NCI-H2171 (cell line): ENCODE results near the gene ATP1B4.
"Not testable (repeated sequence)": the region's sequence is repeated elsewhere in the genome, so short reads cannot be mapped to it uniquely, and the experiment has no call there.

Experiments used
- DNase-seq: peaks from one replicate; lab custom pipeline; 2025; lab: John Stamatoyannopoulos, UW

Gene ATP1B4

DNA sequence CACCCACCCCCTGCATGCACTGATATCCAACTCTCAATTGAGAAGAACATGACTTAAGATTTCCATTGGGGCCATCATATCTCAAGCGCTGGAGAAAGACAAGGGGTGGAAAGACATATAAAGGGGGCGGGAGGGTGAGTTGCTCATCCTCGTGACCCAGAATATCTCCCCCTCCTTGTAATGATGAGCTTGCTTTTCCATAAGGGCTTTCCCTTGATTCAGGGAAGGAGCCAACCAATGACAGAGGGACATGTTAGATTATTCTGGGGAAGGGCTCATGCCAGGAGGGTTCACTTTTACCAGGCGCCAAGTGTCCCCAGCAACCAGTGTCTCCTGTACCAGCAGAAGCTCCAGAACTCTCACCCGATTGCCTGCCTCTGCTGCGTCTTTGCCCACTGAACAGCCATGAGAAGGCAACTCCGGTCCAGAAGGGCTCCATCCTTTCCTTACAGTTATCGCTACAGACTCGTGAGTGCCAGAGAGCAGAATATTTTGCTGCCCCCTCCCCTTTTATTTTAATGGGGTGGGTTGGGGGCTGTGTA lies at the start of gene ATP1B4:
TSS of gene ATP1B4 (plus strand) at position 326 of the 542 bp plus-strand sequence. CDS start at position 406, 80 bp downstream.
- no peak for DNase-seq

DNA sequence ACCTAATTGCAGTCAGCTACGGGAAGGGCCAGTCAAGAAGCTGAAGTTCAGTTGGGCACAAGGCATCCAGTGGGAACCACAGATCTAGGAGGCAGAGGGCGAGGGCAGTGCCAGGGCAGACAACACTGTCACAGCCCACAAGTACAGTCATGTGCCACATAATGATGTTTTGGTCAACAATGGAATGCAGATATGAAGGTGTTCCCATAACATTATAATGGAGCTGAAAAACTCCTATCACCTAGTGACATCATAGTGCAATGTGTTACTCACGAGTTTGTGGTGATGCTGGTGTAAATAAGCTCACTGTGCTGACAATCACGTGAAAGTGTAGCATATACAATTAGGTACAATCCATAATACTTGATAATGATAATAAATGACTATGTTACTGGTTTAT lies 46.1 kb upstream of the ATP1B4 start:
- no peak for DNase-seq

DNA sequence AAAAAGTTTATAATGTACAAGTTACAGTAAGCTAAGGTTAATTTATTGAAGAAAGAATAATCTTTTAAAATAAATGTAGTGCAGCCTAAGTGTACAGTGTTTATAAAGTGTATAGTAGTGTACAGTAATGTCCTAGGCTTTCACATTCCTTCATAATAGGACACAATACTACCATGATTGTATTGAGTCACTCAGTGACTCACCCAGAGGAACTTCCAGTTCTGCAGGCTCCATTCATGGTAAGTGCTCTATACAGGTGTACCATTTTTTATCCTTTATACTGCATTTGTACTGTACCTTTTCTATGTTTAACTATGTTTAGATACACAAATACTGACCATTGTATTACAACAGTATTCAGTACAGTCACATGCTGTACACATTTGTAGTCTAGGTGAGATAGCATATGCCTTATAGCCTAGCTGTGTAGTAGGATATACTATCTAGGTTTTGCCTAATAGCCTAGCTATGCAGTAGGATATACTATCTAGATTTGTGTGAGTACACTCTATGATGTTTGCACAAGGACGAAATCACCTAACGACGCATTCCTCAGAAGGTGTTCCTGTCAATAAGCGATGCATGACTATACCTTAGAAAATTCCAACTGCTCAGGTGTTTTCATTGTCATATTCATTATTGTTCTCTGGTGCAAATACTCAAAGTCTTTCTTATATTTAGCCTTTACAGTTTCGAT lies 45.2 kb upstream of the ATP1B4 start:
- DNase-seq, result no peak

DNA sequence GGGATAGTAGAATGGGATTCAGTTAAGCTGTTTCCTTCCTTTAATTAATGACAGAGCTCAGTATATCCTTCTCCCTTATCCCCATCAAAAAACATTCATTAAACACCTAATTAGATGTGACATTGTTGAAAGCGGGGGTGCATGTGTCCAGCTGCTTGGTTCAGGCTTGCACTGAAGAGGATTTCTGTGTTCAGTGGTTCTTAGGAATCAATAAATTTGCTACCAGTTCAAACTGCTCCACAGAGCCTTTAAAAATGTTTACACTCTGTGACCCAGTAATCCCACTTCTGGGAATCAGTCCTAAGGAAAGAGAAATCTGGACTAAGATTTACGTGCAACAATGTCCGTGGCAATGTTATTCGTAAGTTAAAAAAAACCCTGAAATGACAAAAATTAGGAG lies 43.5 kb upstream of the ATP1B4 start:
- no peak for DNase-seq

DNA sequence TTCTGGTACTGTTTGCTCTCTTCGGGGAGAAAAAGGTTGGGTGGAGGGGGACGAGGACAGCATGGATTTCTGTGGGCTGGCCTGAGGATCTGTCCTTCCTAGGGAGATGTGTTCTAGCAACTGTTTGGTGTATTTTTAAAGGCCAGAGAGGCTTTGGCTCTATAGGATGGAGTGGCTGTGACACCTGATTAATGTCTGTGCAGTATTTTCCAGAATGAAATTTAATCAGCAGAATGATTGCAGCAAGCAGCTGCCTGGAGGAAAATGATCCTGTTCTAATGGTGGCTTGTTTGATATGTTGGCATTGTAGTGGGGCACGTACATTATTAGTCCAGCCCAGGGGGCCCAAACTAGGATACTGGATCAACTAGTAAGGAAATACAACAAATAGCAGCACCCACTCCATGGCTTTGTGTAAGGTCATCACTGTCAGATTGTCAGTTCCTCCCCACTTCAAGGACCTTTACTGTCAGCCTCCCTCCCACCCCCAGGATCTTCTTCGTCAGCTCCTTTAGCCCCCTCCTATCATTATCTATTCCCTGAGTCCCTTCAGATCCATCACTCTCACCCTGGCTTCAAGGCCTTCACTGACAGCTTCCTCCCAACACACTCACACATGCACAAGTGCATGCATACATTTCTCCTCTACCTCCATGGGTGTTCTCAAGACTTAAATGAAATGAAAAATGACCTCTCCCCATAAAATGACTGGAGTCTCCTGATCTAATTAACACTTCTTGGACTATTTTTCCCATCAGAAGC lies 40.2 kb upstream of the ATP1B4 start:
- DNase-seq, result no peak

DNA sequence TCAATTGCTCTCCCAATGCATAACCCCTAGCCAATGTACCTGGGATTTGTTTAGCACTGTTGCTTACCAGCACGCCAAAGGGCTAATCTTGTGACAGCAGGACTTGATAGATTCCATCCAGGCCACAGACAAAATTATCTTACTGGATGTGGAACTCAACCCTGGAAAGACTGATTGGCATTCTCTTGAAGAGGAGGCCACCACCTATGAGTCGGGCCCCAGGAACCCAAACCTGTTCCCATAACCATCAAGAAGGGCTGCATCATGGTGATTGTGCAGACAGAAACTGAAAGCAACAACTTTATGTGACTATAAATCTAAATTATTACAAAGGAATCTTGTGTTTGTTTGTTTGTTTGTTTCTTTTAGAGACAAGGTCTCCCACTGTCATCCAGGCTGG lies 30.8 kb upstream of the ATP1B4 start:
- DNase-seq, result no peak

DNA sequence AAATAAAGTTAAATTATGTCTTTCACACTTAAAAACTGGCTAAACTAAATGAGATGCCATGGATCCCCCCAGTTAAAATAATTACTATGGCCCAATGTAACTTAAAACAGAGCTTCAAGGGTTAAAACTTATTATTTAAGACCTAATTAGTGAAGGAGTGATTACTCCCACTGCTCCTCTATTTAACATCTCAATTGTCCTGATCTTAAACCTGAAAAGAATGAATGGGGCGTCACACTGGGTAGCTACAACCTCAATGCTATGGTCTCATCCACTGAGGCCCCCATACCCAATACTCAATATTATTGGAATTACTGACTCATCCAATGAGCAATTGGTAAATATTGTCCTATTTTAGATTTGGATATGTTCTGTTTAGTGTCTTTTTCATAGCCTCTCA lies 29.5 kb upstream of the ATP1B4 start:
- no peak for DNase-seq

DNA sequence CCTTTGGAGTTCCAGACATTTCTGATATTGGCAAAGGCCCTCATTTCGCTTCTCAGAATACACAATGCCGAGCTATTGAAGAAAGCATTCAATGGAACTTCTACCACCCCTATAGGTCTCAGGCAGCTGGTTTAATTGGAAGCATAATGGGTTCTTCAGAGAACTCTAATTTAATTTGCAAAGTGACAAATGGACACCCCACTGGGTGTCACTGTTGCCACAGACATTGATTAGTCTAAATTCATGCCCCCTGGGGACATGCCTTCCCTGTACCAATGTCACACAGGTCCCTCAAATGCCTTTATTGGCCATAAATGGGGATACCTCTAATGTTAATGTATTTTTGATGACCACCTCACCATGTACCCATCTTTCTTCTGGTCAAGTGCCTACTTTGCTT lies 27.7 kb upstream of the ATP1B4 start:
- DNase-seq, result no peak

DNA sequence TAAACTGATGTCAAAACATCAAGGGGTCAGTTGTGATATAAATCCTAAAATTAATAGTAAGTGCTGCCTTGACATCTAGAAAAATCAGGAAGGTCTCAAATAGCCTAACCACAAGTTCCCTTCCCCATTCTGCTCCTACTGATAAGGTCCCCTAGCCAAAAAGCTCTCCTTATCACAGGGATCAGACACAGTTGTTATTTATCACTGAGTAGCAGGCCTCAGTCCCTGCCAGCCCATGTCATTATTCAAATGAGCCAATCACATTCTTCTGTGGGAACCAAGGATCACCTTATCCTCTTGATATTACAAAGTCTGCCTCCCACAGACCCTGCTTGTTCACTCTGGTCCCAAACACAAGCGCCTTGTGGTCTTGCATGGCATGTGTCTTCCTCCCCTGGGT lies 27.3 kb upstream of the ATP1B4 start:
- no peak for DNase-seq

DNA sequence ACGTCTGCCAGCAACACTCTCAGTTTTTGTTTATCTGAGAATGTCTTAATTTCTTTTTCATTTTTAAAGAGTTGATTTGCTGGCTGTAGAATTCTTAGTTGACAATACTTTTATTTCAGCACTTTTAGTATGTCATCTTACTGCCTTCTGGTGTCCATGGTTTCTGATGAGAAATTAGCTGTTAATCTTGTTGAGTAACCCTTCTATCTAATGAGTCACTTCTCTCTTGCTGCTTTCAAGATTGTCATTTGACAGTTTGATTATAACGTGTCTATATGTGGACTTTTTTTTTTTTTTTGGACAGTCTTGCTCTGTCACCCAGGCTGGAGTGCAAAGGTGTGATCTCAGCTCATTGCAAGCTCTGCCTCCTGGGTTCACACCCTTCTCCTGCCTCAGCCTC lies 26.6 kb upstream of the ATP1B4 start:
- no peak for DNase-seq

DNA sequence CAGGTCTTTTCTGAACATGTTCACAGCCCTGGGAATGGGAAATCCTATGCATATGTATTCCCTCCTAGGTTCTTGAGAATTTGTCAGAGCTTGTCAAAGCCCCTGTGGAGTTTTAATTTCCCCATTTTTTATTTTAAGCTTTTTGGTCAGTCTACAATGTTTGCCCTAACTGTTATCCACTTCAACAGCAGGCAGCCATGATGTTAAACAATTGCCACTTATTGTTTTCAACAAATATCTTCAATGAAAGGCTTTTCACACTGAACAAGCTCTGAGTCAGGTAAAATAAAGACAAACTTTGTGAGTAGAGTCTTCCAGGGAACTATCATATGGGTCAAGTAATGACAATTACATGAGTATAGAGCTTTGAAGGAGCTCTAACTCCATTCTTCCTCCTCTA lies 25.0 kb upstream of the ATP1B4 start:
- DNase-seq, result no peak

DNA sequence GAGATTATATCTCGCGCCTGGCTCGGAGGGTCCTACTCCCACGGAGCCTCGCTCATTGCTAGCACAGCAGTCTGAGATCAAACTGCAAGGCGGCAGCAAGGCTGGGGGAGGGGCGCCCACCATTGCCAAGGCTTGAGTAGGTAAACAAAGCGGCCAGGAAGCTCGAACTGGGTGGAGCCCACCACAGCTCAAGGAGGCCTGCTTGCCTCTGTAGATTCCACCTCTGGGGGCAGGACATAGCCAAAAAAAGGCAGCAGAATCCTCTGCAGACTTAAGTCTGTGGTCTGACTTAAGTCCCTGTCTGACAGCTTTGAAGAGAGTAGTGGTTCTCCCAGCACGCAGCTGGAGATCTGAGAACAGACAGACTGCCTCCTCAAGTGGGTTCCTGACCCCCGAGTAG lies 17.3 kb upstream of the ATP1B4 start:
- not testable (repeated sequence) for DNase-seq

DNA sequence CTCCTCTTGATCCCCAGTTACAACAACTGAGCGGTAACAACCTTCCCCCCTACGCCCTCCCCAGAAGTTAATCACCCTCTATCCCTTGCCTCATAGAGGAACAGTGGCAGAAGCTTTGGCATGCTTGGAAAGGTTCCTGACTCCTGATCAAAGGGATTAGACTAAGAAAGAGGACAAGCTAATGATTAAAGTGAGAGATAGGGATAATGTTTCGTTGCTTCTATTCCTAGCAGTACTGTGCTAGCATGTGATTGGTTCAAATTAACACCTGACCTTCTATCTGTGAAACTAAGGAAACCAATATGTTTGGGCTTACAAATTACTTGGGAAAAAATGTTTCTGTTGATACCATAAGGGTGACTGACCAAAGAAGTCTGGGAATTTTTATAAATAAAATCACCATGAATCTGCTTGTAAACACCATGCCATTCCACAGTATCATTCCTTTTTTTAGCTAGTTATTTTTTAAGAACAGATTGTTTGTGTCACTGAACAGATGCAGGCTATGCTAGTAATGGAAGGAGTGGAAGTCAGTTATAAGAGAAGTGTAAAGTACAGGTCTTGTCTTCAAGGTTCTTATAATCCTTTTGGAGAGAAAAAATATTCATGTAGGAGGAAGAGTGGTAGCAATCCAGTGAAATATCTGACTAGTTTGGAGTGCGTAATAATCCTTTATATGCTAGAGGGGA lies 11.3 kb upstream of the ATP1B4 start:
- no peak for DNase-seq

DNA sequence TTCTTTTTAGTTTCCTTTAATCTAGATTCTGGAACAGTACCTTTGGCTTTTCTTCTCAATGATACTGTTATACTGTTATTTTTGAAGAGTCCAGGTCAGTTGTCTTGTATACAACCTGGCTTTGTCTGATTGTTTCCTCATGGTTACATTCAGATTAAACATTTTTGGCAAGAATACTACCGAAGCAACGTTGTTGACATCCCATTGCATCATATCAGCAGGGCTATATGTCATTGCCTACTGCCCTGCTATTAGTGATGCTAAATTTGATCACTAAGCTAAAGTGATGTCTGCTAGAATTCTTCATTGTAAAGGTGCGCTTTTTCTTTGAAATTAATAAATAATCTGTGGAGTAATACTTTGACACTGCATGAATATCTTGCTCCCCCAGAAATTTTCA lies 5.8 kb upstream of the ATP1B4 start:
- no peak for DNase-seq

DNA sequence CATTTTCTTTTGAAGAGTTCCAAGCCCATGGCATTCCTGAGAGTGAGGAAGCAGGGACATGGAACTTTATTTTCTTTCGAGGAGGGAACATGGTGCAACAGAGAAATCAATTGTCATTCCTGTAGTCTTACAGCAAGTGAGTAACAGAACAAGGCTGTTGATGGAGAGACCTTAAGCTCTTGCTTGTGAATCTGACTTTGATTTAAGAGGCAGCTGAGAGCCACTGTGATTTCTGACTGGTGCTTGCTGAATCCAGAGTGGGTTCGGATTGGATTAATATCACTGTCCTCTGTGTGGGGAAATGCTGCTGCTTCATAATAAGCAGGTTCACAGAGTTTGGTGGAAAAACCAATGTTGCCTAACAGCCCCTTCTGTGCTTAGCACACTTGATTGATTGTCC lies 4.7 kb upstream of the ATP1B4 start:
- DNase-seq, result no peak

DNA sequence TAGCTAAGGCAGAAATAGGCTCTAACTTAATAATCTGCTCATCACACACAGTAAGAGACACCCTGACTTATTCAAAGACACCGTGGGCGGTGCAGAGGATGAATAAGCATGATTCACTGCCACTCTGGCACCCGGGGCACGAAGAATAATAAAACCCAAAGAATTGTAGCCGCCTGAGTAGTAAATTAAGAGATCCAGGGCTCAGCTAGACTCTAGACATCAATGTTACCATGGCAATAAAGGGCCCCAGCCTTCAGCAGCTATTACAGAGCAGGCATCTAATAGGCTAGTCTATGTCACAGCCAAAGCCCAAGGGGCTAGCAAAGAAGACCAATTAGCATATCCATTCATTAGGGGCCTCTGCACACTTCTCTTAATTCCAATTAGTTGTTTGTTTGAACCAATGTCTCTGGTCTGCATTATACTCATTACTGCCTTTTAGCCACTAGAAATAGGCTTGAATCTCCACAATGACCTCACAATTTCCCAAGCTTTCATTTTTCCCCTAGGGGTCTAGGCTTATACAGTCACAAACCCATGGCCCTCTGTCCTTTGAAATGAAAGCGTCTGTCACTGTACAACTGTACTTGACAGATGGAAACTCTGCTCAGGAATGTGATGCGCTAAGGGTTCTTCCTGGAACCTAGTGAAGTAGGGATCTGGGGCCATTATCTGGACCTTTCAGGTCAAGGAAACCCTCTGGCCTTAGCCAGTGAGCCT lies 3.0 kb upstream of the ATP1B4 start:
- DNase-seq, result no peak

DNA sequence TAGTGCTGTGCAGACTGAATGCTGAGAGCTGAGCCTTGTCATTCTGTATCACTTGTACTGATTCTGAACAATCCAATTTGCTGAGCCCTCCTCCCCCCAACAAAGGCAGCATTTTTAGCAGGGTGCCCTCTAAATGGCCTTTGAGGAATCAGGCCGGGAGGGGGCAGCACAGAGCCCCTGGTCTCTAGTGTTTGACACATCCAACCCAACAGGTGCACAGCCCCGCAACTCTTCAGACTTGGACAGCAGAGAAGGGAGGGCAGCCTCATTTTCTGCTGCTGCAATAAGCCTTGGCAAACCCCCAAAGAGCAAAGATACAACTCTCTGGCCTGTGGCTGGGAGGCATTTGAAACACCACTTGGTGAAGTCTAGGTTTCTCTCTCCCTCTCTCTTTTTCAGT lies 3.4 kb downstream of the ATP1B4 start:
- no peak for DNase-seq

DNA sequence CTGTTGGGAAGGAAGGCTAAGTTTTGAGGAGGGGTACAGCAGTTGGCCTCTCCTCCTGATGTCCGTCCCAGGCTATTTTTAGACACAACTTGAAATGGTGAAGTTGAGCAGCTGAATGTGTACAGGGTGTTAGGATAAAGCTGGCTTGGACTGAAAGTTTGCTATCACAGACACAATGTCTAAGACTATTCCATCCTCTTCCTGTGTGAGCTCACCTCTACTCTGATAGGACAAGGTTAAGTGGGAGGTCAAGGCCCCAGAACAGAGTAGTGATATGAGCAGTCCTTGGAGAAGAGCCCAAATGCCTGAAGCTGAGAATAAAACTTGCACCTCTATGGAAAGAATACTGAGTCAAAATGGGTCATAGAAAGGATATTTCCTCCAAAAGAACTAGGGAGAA lies 4.1 kb downstream of the ATP1B4 start:
- no peak for DNase-seq

DNA sequence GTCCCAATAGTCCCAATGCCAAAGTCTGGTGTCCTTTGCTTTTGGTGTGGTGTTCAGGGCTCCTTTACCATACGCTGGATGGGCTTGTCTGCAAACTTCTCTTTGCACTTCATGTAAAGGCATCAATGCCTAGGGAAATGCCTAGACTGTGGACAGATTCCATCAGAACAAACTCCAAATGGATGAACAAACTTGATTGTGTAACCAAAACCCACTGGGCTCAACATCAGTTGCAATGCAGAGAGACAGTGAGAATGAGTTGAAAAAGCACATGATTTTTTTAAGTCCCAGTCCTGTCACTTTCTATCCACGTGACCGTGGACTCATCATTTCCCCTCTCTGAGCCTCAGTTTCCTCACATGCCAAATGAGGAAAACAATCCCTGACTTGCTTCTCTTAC lies 4.9 kb downstream of the ATP1B4 start:
- DNase-seq, result no peak

DNA sequence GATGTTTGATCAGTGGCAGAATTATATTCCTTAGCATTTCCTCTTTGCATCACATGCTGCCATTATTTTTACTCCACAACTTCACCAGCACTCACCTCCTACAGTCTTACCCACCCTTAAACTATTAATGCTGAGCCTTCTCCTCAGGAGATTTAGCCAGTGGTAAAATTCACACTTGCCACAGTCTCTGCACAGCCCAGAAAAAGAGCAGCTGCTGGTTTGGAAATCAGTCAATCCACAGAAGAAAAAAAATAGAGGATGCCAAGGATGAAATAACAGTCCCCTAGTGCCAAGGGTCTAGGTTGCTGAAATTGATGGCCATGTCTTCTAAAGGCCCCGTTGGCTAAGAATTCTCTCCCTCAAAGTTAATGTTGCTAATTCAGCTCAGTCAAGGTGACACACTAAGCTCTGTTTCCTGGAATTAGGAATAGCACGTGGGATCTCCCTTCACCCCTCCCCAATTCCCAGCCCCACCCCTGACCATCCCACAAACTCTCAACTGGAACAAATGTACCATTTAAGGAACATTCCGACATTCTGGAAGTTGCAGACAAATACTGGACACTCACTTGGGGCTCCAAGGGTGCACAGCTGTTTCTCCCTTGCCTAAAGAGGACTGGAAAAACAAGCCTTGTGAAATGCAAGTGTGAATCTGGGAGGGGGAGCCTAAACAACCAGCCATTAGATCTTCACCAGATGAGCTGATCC lies 5.7 kb downstream of the ATP1B4 start:
- no peak for DNase-seq

DNA sequence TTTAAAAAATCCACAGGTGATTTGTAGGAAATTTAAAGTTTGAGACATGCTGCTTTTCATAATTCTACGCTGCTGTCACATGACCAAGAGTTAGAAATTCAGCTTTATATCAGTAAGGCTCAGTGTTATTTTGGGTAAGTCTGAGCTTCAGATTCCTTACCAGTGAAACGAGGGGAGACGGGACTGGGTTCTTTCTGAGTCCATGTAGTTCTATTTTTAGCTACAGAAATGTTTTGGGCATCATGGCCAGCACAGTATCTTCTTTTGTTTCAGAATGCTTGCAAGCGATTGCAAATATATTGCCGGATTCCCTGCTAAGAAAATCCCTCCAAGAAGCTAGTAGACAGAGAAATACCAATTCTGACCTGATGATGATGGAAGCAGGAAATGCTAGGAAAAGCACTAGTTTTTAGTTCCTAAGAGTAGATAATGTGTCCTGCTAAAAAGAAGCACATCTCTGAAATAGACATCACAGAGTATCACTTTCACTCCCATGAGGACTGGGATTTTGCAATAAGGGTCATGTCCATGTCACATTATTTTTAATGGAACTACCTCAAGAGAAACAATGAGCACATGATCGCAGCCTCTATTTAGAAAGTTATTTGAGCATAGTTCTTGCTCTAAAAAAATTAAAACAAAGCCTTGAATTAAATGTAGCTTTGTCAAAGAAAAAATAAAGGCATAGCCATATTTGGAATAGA lies 10.9 kb downstream of the ATP1B4 start:
- DNase-seq, result no peak
